IMR-90 (cell line): ENCODE measurements around the gene AUTS2. TPM values are rescaled to one million over a fixed set of nuclear protein-coding genes. Genes with fewer than 3 reads are reported as not detected.

Experiments
- ATAC-seq: fragments of 200-7000 bp; cut with Tn5 transposase; 2 replicates; pipeline ENCODE4 v1.9.1; 2020; ENCODE audit warnings: low read depth, mild to moderate bottlenecking, moderate library complexity
- BruUV-seq: library from RNA; stranded (reverse); fragments of 400-500 nt; replicated peaks from 2 replicates; lab custom pipeline; 2021; lab: Mats Ljungman, UMichigan
- CTCF ChIA-PET: fragments of 300-600 bp; formaldehyde crosslinking; extraction: SDS; loops from one replicate; lab custom pipeline; 2021; ENCODE audit warnings: antibody characterized with exemption; lab: Yijun Ruan, JAX
- POLR2A ChIA-PET: fragments of 300-600 bp; sonication (Branson Sonifier 250); formaldehyde crosslinking; loops from one replicate; lab custom pipeline; 2022; ENCODE audit warnings: antibody characterized with exemption; ENCODE audit not compliant: unreplicated experiment; lab: Charles Lee
- DNase-seq: peaks from one replicate; pipeline ENCODE4 v3.0.0; 2013
- H2AFZ ChIP-seq: replicated peaks from 2 replicates; pipeline ENCODE3; 2013; ENCODE audit warnings: low read length, mild to moderate bottlenecking; ENCODE audit not compliant: poor library complexity
- H2AK5ac ChIP-seq: 2 replicates; pipeline ENCODE4 v1.6.1; 2013; ENCODE audit warnings: low read depth, low read length, inconsistent platforms
- H2AK9ac ChIP-seq: replicated peaks from 2 replicates; pipeline ENCODE3; 2013; ENCODE audit warnings: mild to moderate bottlenecking, low read depth, low read length, moderate library complexity; ENCODE audit not compliant: poor library complexity
- H2BK120ac ChIP-seq: 2 replicates; pipeline ENCODE4 v1.6.1; 2013; ENCODE audit warnings: low read depth, low read length, inconsistent platforms
- H2BK15ac ChIP-seq: 3 replicates; pipeline ENCODE4 v1.6.1; 2013; ENCODE audit warnings: low read depth, low read length, inconsistent platforms
- H2BK20ac ChIP-seq: 2 replicates; pipeline ENCODE4 v1.6.1; 2013; ENCODE audit warnings: low read depth, mild to moderate bottlenecking, inconsistent platforms, low read length, moderate library complexity
- H2BK5ac ChIP-seq: 2 replicates; pipeline ENCODE4 v1.6.1; 2013; ENCODE audit warnings: mild to moderate bottlenecking, low read depth, low read length, inconsistent platforms; ENCODE audit not compliant: poor library complexity, severe bottlenecking
- H3K14ac ChIP-seq: replicated peaks from 2 replicates; pipeline ENCODE4 v1.6.1; 2013; ENCODE audit warnings: low read depth, low read length, inconsistent platforms
- H3K18ac ChIP-seq: 2 replicates; pipeline ENCODE4 v1.6.1; 2013; ENCODE audit warnings: low read depth, low read length, control low read depth
- H3K23ac ChIP-seq: 2 replicates; pipeline ENCODE4 v1.6.1; 2013; ENCODE audit warnings: low read depth, low read length, inconsistent platforms
- H3K27ac ChIP-seq: 2 replicates; pipeline ENCODE4 v1.5.1; 2013; ENCODE audit warnings: mild to moderate bottlenecking, control low read depth, low read length; ENCODE audit not compliant: insufficient read depth
- H3K27me3 ChIP-seq: 2 replicates; pipeline ENCODE4 v1.6.1; 2013; ENCODE audit warnings: low read length; ENCODE audit not compliant: control insufficient read depth, insufficient read depth
- H3K36me3 ChIP-seq: 2 replicates; pipeline ENCODE4 v1.6.1; 2013; ENCODE audit warnings: low read length, mixed read lengths; ENCODE audit not compliant: control insufficient read depth, insufficient read depth
- H3K4ac ChIP-seq: 2 replicates; pipeline ENCODE4 v1.6.1; 2013; ENCODE audit warnings: low read depth, low read length, inconsistent platforms
- H3K4me1 ChIP-seq: 2 replicates; pipeline ENCODE4 v1.6.1; 2013; ENCODE audit warnings: low read length, mixed read lengths; ENCODE audit not compliant: control insufficient read depth, insufficient read depth
- H3K4me2 ChIP-seq: 2 replicates; pipeline ENCODE4 v1.6.1; 2013; ENCODE audit warnings: low read depth, mild to moderate bottlenecking, control low read depth, low read length, moderate library complexity
- H3K4me3 ChIP-seq: 2 replicates; pipeline ENCODE4 v1.5.1; 2013; ENCODE audit warnings: low read depth, mild to moderate bottlenecking, control low read depth, low read length, moderate library complexity; ENCODE audit not compliant: insufficient read depth
- H3K56ac ChIP-seq: 2 replicates; pipeline ENCODE4 v1.6.1; 2013; ENCODE audit warnings: low read length, inconsistent platforms; ENCODE audit not compliant: insufficient read depth; ENCODE audit errors: extremely low read depth
- H3K79me1 ChIP-seq, 2 experiments: 2 replicates each; pipeline ENCODE4 v1.6.1; 2013; ENCODE audit warnings: low read length in 2 of 2, inconsistent platforms in 1 of 2, low read depth in 1 of 2
- H3K9ac ChIP-seq: 2 replicates; pipeline ENCODE4 v1.6.1; 2013; ENCODE audit warnings: low read depth, low read length, control low read depth
- H3K9me1 ChIP-seq: 2 replicates; pipeline ENCODE4 v1.6.1; 2013; ENCODE audit warnings: low read length, inconsistent platforms; ENCODE audit not compliant: insufficient read depth
- H3K9me3 ChIP-seq: 2 replicates; pipeline ENCODE4 v1.6.1; 2013; ENCODE audit warnings: low read length; ENCODE audit not compliant: control insufficient read depth, insufficient read depth
- H4K20me1 ChIP-seq: 2 replicates; pipeline ENCODE4 v1.6.1; 2013; ENCODE audit warnings: low read length, inconsistent platforms; ENCODE audit not compliant: insufficient read depth
- H4K5ac ChIP-seq: 2 replicates; pipeline ENCODE4 v1.6.1; 2013; ENCODE audit warnings: mild to moderate bottlenecking, low read depth, low read length, control low read depth
- H4K8ac ChIP-seq, 2 experiments: 2 replicates each; pipeline ENCODE4 v1.6.1; 2013; ENCODE audit warnings: low read depth in 2 of 2, low read length in 2 of 2, control low read depth in 1 of 2, inconsistent platforms in 1 of 2
- H4K91ac ChIP-seq: 2 replicates; pipeline ENCODE4 v1.6.1; 2013; ENCODE audit warnings: low read depth, low read length, inconsistent platforms; ENCODE audit not compliant: insufficient read depth
- BHLHE40 ChIP-seq: fragments of 150-350 bp; IDR thresholded peaks from 2 replicates; pipeline ENCODE4 v1.6.1; 2016; ENCODE audit warnings: mild to moderate bottlenecking, low read depth, low read length
- CEBPB ChIP-seq: IDR thresholded peaks from 2 replicates; pipeline ENCODE4 v1.6.1; 2012; ENCODE audit warnings: low read depth, low read length, improper control_type of control experiment
- CHD1 ChIP-seq: IDR thresholded peaks from 2 replicates; pipeline ENCODE4 v1.6.1; 2012; ENCODE audit warnings: low read depth, low read length, improper control_type of control experiment
- FOS ChIP-seq: fragments of 150-350 bp; IDR thresholded peaks from 2 replicates; pipeline ENCODE4 v1.6.1; 2016; ENCODE audit warnings: low read depth, low read length
- MAFK ChIP-seq: IDR thresholded peaks from 2 replicates; pipeline ENCODE4 v1.6.1; 2012; ENCODE audit warnings: low read depth, low read length, improper control_type of control experiment
- MAZ ChIP-seq: IDR thresholded peaks from 2 replicates; pipeline ENCODE4 v1.6.1; 2012; ENCODE audit warnings: low read depth, mild to moderate bottlenecking, low read length, improper control_type of control experiment, moderate library complexity, borderline replicate concordance
- MXI1 ChIP-seq: IDR thresholded peaks from 2 replicates; pipeline ENCODE4 v1.6.1; 2012; ENCODE audit warnings: low read depth, mild to moderate bottlenecking, low read length, moderate library complexity, borderline replicate concordance
- NFE2L2 ChIP-seq: fragments of 150-350 bp; IDR thresholded peaks from 2 replicates; pipeline ENCODE4 v1.6.1; 2016; ENCODE audit warnings: low read depth, mild to moderate bottlenecking, low read length
- POLR2A ChIP-seq: IDR thresholded peaks from 2 replicates; pipeline ENCODE4 v1.6.1; 2012; ENCODE audit warnings: mild to moderate bottlenecking, low read depth, low read length
- RAD21 ChIP-seq: IDR thresholded peaks from 2 replicates; pipeline ENCODE4 v1.6.1; 2012; ENCODE audit warnings: low read length, improper control_type of control experiment
- RCOR1 ChIP-seq: IDR thresholded peaks from 2 replicates; pipeline ENCODE4 v1.6.1; 2012; ENCODE audit warnings: mild to moderate bottlenecking, low read length, improper control_type of control experiment; ENCODE audit not compliant: insufficient replicate concordance
- RFX5 ChIP-seq: IDR thresholded peaks from 2 replicates; pipeline ENCODE4 v1.8.0; 2012; ENCODE audit warnings: low read depth, mild to moderate bottlenecking, low read length, moderate library complexity
- SMC3 ChIP-seq: fragments of 150-350 bp; IDR thresholded peaks from 2 replicates; pipeline ENCODE4 v1.6.1; 2016; ENCODE audit warnings: low read depth, mild to moderate bottlenecking, antibody characterized with exemption, low read length, moderate library complexity
- WGBS, 2 experiments: methylation state at CpG; one replicate each; pipeline versions ENCODE4 v1.1.5 to v1.1.7; 2013; ENCODE audit warnings: missing lambda C conversion rate in 2 of 2; ENCODE audit not compliant: insufficient read length in 1 of 2; ENCODE audit errors: extremely low coverage in 2 of 2; 5-methylcytosine and 5-hydroxymethylcytosine counted together
- dilution Hi-C: fragments of 300-500 bp; cut with HindIII; formaldehyde crosslinking; loops from one replicate; pipeline ENCODE4 v1.14.3; 2018; ENCODE audit warnings: low sequenced_read_pairs; ENCODE audit not compliant: unreplicated experiment
- in situ Hi-C: fragments of 300-500 bp; cut with MboI; formaldehyde crosslinking; loops from 3 replicates; pipeline ENCODE4 v1.14.3; 2019; ENCODE audit warnings: low sequenced_read_pairs, inconsistent platforms, mixed read lengths
- intact Hi-C: fragments of 100-400 bp; cut with micrococcal nuclease; formaldehyde crosslinking; loops from 2 replicates; pipeline ENCODE4 v1.10.0; 2022
- polyA plus RNA-seq, 3 experiments: library from polyadenylated mRNA; depleted of rRNA; stranded (reverse); fragments of >200 nt; gene quantifications; 2 replicates each; pipeline ENCODE4 v1.2.3, GENCODE V29; 2012; ENCODE audit warnings: low replicate concordance in 1 of 3
- total RNA-seq: library from RNA; depleted of rRNA; stranded (reverse); fragments of >200 nt; gene quantifications from 2 replicates; pipeline ENCODE4 v1.2.3, GENCODE V29; 2012
- TF ChIP-seq, protein P1 (sequence below): fragments of 150-350 bp; IDR thresholded peaks from 2 replicates; pipeline ENCODE4 v1.6.1; 2016; ENCODE audit warnings: low read depth, mild to moderate bottlenecking, low read length, moderate library complexity, borderline replicate concordance
- TF ChIP-seq, protein P2 (sequence below): fragments of 150-350 bp; IDR thresholded peaks from 2 replicates; pipeline ENCODE4 v1.6.1; 2017; ENCODE audit warnings: mild to moderate bottlenecking, antibody characterized with exemption, low read length, low read depth
- TF ChIP-seq, protein P3 (sequence below): conservative IDR thresholded peaks from 2 replicates; pipeline ENCODE4 v1.5.1; 2012; ENCODE audit warnings: mild to moderate bottlenecking, low read depth, low read length, improper control_type of control experiment

The AUTS2 gene
- total and polyA plus RNA-seq, 2 of the 4 experiments (the other 2 are of a cell fraction) = 0.90 to 3.0 TPM

DNA sequence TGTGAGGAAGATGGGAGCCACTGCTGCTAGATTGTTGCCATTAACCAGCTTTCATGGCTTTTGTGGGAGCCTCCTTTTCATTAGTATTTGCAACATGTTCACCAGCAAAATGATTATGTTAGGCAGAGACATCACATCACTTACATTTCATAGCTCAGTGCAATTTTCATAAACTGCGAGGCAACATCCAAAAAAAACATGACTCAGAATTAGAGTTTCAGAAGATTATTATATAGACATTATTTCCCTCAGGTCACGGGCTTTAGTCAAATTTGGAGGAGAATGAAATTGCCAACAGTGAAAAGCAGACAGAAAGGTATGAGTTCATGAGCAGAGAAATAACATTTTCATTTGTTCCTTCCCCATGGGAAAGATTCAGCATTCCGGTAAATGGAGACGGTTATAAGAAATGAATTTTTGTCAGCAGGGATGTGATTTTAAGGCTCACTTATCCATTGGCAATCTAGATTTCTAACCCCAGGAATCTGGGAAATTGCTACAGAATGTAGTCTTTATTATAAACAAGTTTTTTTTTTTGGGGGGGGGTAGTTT, 573.2 kb downstream of the AUTS2 start:
- H2AK5ac ChIP-seq = no peak overlapping the region
- ChIA-PET CTCF (no interaction called here), POLR2A (no interaction called here)
- H3K9ac ChIP-seq = no peak overlapping the region
- H3K4me1 ChIP-seq = no peaks in the 10 kb centered on the region
- H2BK20ac ChIP-seq = no peak overlapping the region
- dilution Hi-C loops = no loop called here
- no peak overlapping the region for H2AK9ac ChIP-seq
- no peak overlapping the region for H4K91ac ChIP-seq
- no peak overlapping the region for H3K4ac ChIP-seq
- no peaks in the 10 kb centered on the region for H3K36me3 ChIP-seq
- H3K56ac ChIP-seq = no peak overlapping the region
- no peak overlapping the region for H2BK5ac ChIP-seq
- no peaks in the 10 kb centered on the region for H4K20me1 ChIP-seq
- H2BK120ac ChIP-seq = no peak overlapping the region
- no CpG with 5 or more reads among the region's 4 CpGs for WGBS, 2 experiments
- intact Hi-C loops = no loop called here
- no peak overlapping the region for H2AFZ ChIP-seq
- ATAC-seq (no peak), DNase-seq (no peak)
- no peak overlapping the region for H3K23ac ChIP-seq
- no peak overlapping the region for H3K18ac ChIP-seq
- H3K4me2 ChIP-seq = no peak overlapping the region
- H4K8ac ChIP-seq = no peak overlapping the region
- no peak overlapping the region for H3K4me3 ChIP-seq
- H3K9me1 ChIP-seq = no peaks in the 10 kb centered on the region
- no TSS peak for BruUV-seq
- H3K9me3 ChIP-seq = 0 out of 2 replicates have a peak, but pooled peaks cover 2% of the 10 kb centered on the region
- H3K27me3 ChIP-seq = no peaks in the 10 kb centered on the region
- in situ Hi-C loops = no loop called here
- no peak overlapping the region for H4K5ac ChIP-seq
- H3K14ac ChIP-seq = no peak overlapping the region
- no peak overlapping the region for H3K27ac ChIP-seq
- H3K79me1 ChIP-seq = no peaks in the 10 kb centered on the region
- TF ChIP-seq NFE2L2 (no peak), FOS (no peak), CHD1 (no peak), MXI1 (no peak), RAD21 (no peak), RFX5 (no peak), CEBPB (no peak), BHLHE40 (no peak), MAFK (no peak), POLR2A (no peak), SMC3 (no peak), RCOR1 (no peak), MAZ (no peak)
- TF ChIP-seq, protein P1, sequence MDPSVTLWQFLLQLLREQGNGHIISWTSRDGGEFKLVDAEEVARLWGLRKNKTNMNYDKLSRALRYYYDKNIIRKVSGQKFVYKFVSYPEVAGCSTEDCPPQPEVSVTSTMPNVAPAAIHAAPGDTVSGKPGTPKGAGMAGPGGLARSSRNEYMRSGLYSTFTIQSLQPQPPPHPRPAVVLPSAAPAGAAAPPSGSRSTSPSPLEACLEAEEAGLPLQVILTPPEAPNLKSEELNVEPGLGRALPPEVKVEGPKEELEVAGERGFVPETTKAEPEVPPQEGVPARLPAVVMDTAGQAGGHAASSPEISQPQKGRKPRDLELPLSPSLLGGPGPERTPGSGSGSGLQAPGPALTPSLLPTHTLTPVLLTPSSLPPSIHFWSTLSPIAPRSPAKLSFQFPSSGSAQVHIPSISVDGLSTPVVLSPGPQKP = no peak
- TF ChIP-seq, protein P2, sequence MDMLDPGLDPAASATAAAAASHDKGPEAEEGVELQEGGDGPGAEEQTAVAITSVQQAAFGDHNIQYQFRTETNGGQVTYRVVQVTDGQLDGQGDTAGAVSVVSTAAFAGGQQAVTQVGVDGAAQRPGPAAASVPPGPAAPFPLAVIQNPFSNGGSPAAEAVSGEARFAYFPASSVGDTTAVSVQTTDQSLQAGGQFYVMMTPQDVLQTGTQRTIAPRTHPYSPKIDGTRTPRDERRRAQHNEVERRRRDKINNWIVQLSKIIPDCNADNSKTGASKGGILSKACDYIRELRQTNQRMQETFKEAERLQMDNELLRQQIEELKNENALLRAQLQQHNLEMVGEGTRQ = no peak
- TF ChIP-seq, protein P3, sequence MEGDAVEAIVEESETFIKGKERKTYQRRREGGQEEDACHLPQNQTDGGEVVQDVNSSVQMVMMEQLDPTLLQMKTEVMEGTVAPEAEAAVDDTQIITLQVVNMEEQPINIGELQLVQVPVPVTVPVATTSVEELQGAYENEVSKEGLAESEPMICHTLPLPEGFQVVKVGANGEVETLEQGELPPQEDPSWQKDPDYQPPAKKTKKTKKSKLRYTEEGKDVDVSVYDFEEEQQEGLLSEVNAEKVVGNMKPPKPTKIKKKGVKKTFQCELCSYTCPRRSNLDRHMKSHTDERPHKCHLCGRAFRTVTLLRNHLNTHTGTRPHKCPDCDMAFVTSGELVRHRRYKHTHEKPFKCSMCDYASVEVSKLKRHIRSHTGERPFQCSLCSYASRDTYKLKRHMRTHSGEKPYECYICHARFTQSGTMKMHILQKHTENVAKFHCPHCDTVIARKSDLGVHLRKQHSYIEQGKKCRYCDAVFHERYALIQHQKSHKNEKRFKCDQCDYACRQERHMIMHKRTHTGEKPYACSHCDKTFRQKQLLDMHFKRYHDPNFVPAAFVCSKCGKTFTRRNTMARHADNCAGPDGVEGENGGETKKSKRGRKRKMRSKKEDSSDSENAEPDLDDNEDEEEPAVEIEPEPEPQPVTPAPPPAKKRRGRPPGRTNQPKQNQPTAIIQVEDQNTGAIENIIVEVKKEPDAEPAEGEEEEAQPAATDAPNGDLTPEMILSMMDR = no peak
- H2BK15ac ChIP-seq = no peak overlapping the region
